SK-N-SH (cell line): ENCODE results near the gene GMNN. TPM values are rescaled to one million over a fixed set of nuclear protein-coding genes. Genes with fewer than 3 reads are reported as not detected.
"Not testable (repeated sequence)": the region's sequence is repeated elsewhere in the genome, so short reads cannot be mapped to it uniquely, and the experiment has no call there.

Source experiments
- CTCF ChIA-PET: fragments of 300-600, 350-600 bp; formaldehyde crosslinking; extraction: SDS; loops from one replicate; lab custom pipeline; 2021; lab: Yijun Ruan, JAX
- POLR2A ChIA-PET: fragments of 350-600 bp; sonication (Branson Sonifier 250); formaldehyde crosslinking; extraction: SDS; loops from one replicate; lab custom pipeline; 2020; ENCODE audit warnings: antibody characterized with exemption, inconsistent platforms; lab: Yijun Ruan, JAX
- DNase-seq: peaks from one replicate; pipeline ENCODE4 v3.0.0; 2012
- H2AFZ ChIP-seq: fragments of 200-600 bp; sonication (generic); 2 replicates; pipeline ENCODE4 v1.8.1; 2016; ENCODE audit warnings: antibody characterized with exemption, mild to moderate bottlenecking, low read depth
- H3F3A ChIP-seq: fragments of 200-600 bp; sonication (generic); replicated peaks from 2 replicates; pipeline ENCODE3; 2016; ENCODE audit warnings: antibody characterized with exemption, mild to moderate bottlenecking; ENCODE audit not compliant: insufficient read depth
- H3K27ac ChIP-seq, 2 experiments: fragments of 200-500 bp in 1 of 2; fragments of 200-600 bp in 1 of 2; sonication (Bioruptor generic) in 1 of 2; sonication (generic), shearing (Covaris generic) in 1 of 2; 2 replicates each; pipeline versions ENCODE4 v1.5.1 to v1.6.1; 2014 to 2016; ENCODE audit warnings: low read depth in 2 of 2, inconsistent platforms in 1 of 2, low read length in 1 of 2, mild to moderate bottlenecking in 1 of 2, mixed read lengths in 1 of 2
- H3K27me3 ChIP-seq: fragments of 200-600 bp; sonication (generic), shearing (Covaris generic); 2 replicates; pipeline ENCODE4 v1.6.1; 2016; ENCODE audit warnings: mixed run types; ENCODE audit not compliant: insufficient read depth
- H3K36me3 ChIP-seq, 2 experiments: fragments of 200-500 bp in 1 of 2; fragments of 200-600 bp in 1 of 2; sonication (Bioruptor generic) in 1 of 2; sonication (generic) in 1 of 2; replicated peaks in 1 of 2; 2 replicates each; pipeline versions ENCODE3 to v1.5.1; 2014 to 2016; ENCODE audit warnings: low read length in 1 of 2, mild to moderate bottlenecking in 1 of 2; ENCODE audit not compliant: insufficient read depth in 2 of 2, control insufficient read depth in 1 of 2
- H3K4me1 ChIP-seq, 2 experiments: fragments of 200-500 bp in 1 of 2; fragments of 200-600 bp in 1 of 2; sonication (Bioruptor generic) in 1 of 2; sonication (generic), shearing (Covaris generic) in 1 of 2; 2 replicates each; pipeline versions ENCODE4 v1.5.1 to v1.6.1; 2014 to 2016; ENCODE audit warnings: low read depth in 1 of 2, low read length in 1 of 2, mixed run types in 1 of 2; ENCODE audit not compliant: insufficient read depth in 2 of 2, control insufficient read depth in 1 of 2
- H3K4me2 ChIP-seq: fragments of 200-600 bp; sonication (generic), shearing (Covaris generic); 2 replicates; pipeline ENCODE4 v1.6.1; 2017; ENCODE audit warnings: mixed run types
- H3K4me3 ChIP-seq, 2 experiments: fragments of 200-500 bp in 1 of 2; fragments of 200-600 bp in 1 of 2; sonication (Bioruptor generic) in 1 of 2; sonication (generic), shearing (Covaris generic) in 1 of 2; 2 replicates each; pipeline versions ENCODE4 v1.5.1 to v1.8.1; 2014 to 2016; ENCODE audit warnings: low read depth in 2 of 2, inconsistent platforms in 1 of 2, low read length in 1 of 2, mild to moderate bottlenecking in 1 of 2, mixed read lengths in 1 of 2, moderate library complexity in 1 of 2
- H3K79me2 ChIP-seq: fragments of 200-600 bp; sonication (generic); 2 replicates; pipeline ENCODE4 v1.8.1; 2017; ENCODE audit warnings: mild to moderate bottlenecking; ENCODE audit not compliant: insufficient read depth
- H3K9ac ChIP-seq: fragments of 200-600 bp; sonication (generic); 2 replicates; pipeline ENCODE4 v1.6.1; 2017; ENCODE audit warnings: mixed run types
- H3K9me2 ChIP-seq: fragments of 200-600 bp; sonication (generic); 2 replicates; pipeline ENCODE4 v1.6.1; 2017; ENCODE audit warnings: mixed run types
- H3K9me3 ChIP-seq: fragments of 200-600 bp; sonication (generic); 2 replicates; pipeline ENCODE4 v1.6.1; 2017; ENCODE audit warnings: mixed run types, mild to moderate bottlenecking, moderate library complexity
- H4K20me1 ChIP-seq: fragments of 200-600 bp; sonication (generic); 2 replicates; pipeline ENCODE4 v1.6.1; 2017; ENCODE audit warnings: mild to moderate bottlenecking, mixed run types; ENCODE audit not compliant: insufficient read depth
- CHD2 ChIP-seq: fragments of 150-350 bp; IDR thresholded peaks from 2 replicates; pipeline ENCODE4 v1.6.1; 2018; ENCODE audit warnings: low read length; ENCODE audit not compliant: partially characterized antibody
- ELF1 ChIP-seq: IDR thresholded peaks from 2 replicates; pipeline ENCODE4 v1.4.0; 2012
- EZH2phosphoT487 ChIP-seq: fragments of 200-600 bp; sonication (generic); IDR thresholded peaks from 2 replicates; pipeline ENCODE4 v1.6.1; 2017; ENCODE audit warnings: low read depth, mixed run types, mild to moderate bottlenecking, antibody characterized with exemption, moderate library complexity, borderline replicate concordance
- FOXJ3 ChIP-seq: sonication (generic); formaldehyde crosslinking; IDR thresholded peaks from 2 replicates; pipeline ENCODE4 v1.5.1; 2020; ENCODE audit warnings: mild to moderate bottlenecking, missing genetic modification reagents
- GATA2 ChIP-seq: sonication (generic); formaldehyde crosslinking; IDR thresholded peaks from 2 replicates; pipeline ENCODE4 v1.5.0; 2020; ENCODE audit warnings: mild to moderate bottlenecking, missing genetic modification reagents
- MEF2A ChIP-seq: IDR thresholded peaks from 2 replicates; pipeline ENCODE4 v1.4.0; 2012; ENCODE audit warnings: low read depth, borderline replicate concordance
- NRF1 ChIP-seq: IDR thresholded peaks from 2 replicates; pipeline ENCODE4 v1.6.1; 2012; ENCODE audit warnings: low read depth, mild to moderate bottlenecking, low read length
- PBX3 ChIP-seq: IDR thresholded peaks from 2 replicates; pipeline ENCODE4; 2012
- POLR2AphosphoS5 ChIP-seq: IDR thresholded peaks from 2 replicates; pipeline ENCODE4 v1.6.1; 2012; ENCODE audit warnings: low read depth, low read length
- RAD21 ChIP-seq: IDR thresholded peaks from 2 replicates; pipeline ENCODE4 v1.6.1; 2012; ENCODE audit warnings: mild to moderate bottlenecking, low read length
- RXRA ChIP-seq: IDR thresholded peaks from 2 replicates; pipeline ENCODE4 v1.4.0; 2012; ENCODE audit warnings: low read depth, mild to moderate bottlenecking, borderline replicate concordance
- SIN3A ChIP-seq: IDR thresholded peaks from 2 replicates; pipeline ENCODE4 v1.6.1; 2012; ENCODE audit warnings: low read depth, mild to moderate bottlenecking, low read length, moderate library complexity, borderline replicate concordance
- SMC3 ChIP-seq: IDR thresholded peaks from 2 replicates; pipeline ENCODE4 v1.6.1; 2012; ENCODE audit warnings: low read depth, low read length, improper control_type of control experiment
- TAF1 ChIP-seq: IDR thresholded peaks from 2 replicates; pipeline ENCODE4 v1.6.1; 2012; ENCODE audit warnings: low read depth, mild to moderate bottlenecking, low read length, moderate library complexity, borderline replicate concordance
- TEAD4 ChIP-seq: IDR thresholded peaks from 2 replicates; pipeline ENCODE4 v1.4.0; 2012; ENCODE audit warnings: mild to moderate bottlenecking, borderline replicate concordance; ENCODE audit not compliant: insufficient read depth
- YY1 ChIP-seq: IDR thresholded peaks from 2 replicates; pipeline ENCODE4 v1.4.0; 2012; ENCODE audit warnings: low read depth, mild to moderate bottlenecking
- ZBTB33 ChIP-seq: IDR thresholded peaks from 2 replicates; pipeline ENCODE4 v1.4.0; 2012; ENCODE audit warnings: low read depth, borderline replicate concordance
- WGBS: methylation state at CpG from one replicate; pipeline ENCODE4 v1.1.6; 2017; ENCODE audit warnings: low lambda C conversion rate; 5-methylcytosine and 5-hydroxymethylcytosine counted together
- polyA plus RNA-seq, 3 experiments: library from polyadenylated mRNA; depleted of rRNA; stranded (reverse); fragments of >200 nt; gene quantifications; 2 replicates each; pipeline ENCODE4 v1.2.3, GENCODE V29; 2012

Gene GMNN
- polyA plus RNA-seq, 1 of the 3 experiments (the other 2 are of a cell fraction): 16.8 TPM

GRCh38 chr6:24752917-24753492, 21.7 kb upstream of the GMNN start:
- H3K79me2 ChIP-seq: no peaks in the 10 kb centered on the region
- no peak for DNase-seq
- H3K36me3 ChIP-seq: no peaks in the 10 kb centered on the region
- 95% methylated on average over 1 of the region's 1 CpG for WGBS
- H3K27ac ChIP-seq: no peak overlapping the region
- H3K9me2 ChIP-seq: no peaks in the 10 kb centered on the region
- no peaks in the 10 kb centered on the region for H4K20me1 ChIP-seq
- POLR2A ChIA-PET: no interaction called here
- H3K4me3 ChIP-seq: no peak overlapping the region
- CTCF ChIA-PET: interaction anchor here (1.0 kb wide), 1 partner anchor 13 kb away, joined by 3 read pairs; no protein-coding TSS in a partner anchor
- no peaks in the 10 kb centered on the region for H3K4me1 ChIP-seq
- no peaks in the 10 kb centered on the region for H3K9me3 ChIP-seq
- H3K27me3 ChIP-seq: no peaks in the 10 kb centered on the region
- TF ChIP-seq EZH2phosphoT487: no peak
- TF ChIP-seq SIN3A: no peak
- TF ChIP-seq ELF1: no peak
- TF ChIP-seq RXRA: no peak
- TF ChIP-seq NRF1: no peak
- H3K9ac ChIP-seq: no peak overlapping the region
- H2AFZ ChIP-seq: no peak overlapping the region
- H3K4me2 ChIP-seq: no peak overlapping the region
- no peaks in the 10 kb centered on the region for H3F3A ChIP-seq

DNA sequence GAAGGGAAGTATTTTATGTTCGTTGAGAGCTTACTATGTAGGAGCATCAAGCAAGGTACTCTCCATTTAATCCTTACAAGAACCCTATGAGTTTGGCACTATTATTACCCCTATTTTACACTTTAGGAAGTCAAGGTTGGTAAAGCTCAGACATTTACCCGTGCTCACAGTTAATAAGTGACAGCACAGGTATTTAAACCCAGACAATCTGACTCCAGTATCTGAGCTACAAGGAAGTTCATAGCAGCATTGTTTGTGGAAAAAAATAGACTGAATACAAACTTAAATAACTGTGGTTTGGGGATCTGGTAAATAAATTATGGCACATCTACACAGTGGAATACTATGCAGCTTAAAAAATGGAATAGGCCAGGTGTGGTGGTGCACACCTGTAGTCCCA, 21.2 kb upstream of the GMNN start:
- CTCF ChIA-PET: interaction anchor here (1.0 to 1.4 kb wide), 2 partner anchors 9 to 13 kb away, joined by 3 to 5 read pairs; no protein-coding TSS in a partner anchor
- no peaks in the 10 kb centered on the region for H3K36me3 ChIP-seq
- H3K27me3 ChIP-seq: no peaks in the 10 kb centered on the region
- H3K4me1 ChIP-seq: no peaks in the 10 kb centered on the region
- H3K79me2 ChIP-seq: no peaks in the 10 kb centered on the region
- no peak overlapping the region for H3K9ac ChIP-seq
- H3K27ac ChIP-seq: no peak overlapping the region
- H3F3A ChIP-seq: no peaks in the 10 kb centered on the region
- no peaks in the 10 kb centered on the region for H3K9me2 ChIP-seq
- H3K9me3 ChIP-seq: no peaks in the 10 kb centered on the region
- H3K4me2 ChIP-seq: no peak overlapping the region
- POLR2A ChIA-PET: no interaction called here
- TF ChIP-seq YY1 (no peak), GATA2 (CRISPR knock-in tag) (no peak), FOXJ3 (CRISPR knock-in tag) (no peak), SMC3 (no peak), ZBTB33 (no peak), POLR2AphosphoS5 (no peak), RXRA (no peak), PBX3 (no peak), MEF2A (no peak), RAD21 (no peak), NRF1 (no peak), SIN3A (no peak), TEAD4 (no peak), CHD2 (no peak), TAF1 (no peak)
- TF ChIP-seq, all 33 proteins: peak for 0
- H2AFZ ChIP-seq: no peak overlapping the region
- WGBS: 82% methylated on average over 2 of the region's 2 CpGs
- H4K20me1 ChIP-seq: no peaks in the 10 kb centered on the region
- H3K4me3 ChIP-seq: no peak overlapping the region
- no peak for DNase-seq

DNA sequence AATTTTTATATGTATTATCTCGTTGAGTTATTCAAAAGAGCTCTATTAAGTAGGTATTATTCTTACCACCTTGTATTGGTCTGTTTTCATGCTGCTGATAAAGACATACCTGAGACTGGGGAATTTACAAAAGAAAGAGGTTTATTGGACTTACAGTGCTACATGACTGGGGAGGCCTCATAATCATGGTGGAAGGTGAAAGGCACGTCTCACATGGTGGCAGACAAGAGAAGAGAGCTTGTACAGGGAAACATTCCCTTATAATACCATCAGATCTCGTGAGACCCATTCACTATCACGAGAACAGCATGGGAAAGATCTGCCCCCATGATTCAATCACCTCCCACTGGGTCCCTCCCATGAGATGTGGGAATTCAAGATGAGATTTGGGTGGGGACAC, 20.4 kb upstream of the GMNN start:
- H3K27ac ChIP-seq, POLR2A ChIA-PET, H3K4me2 ChIP-seq: not testable (repeated sequence)

More for the DNA sequence above, 20.4 kb upstream of the GMNN start:
- not testable (repeated sequence) for H3K9me2 ChIP-seq, H4K20me1 ChIP-seq, H2AFZ ChIP-seq, H3K79me2 ChIP-seq, H3K4me1 ChIP-seq, H3F3A ChIP-seq, H3K36me3 ChIP-seq, H3K9me3 ChIP-seq, H3K27me3 ChIP-seq, H3K9ac ChIP-seq, DNase-seq, H3K4me3 ChIP-seq
- WGBS: 73% methylated on average over 4 of the region's 4 CpGs
- CTCF ChIA-PET: interaction anchor here (1.4 kb wide), 1 partner anchor 10 kb away, joined by 5 read pairs; no protein-coding TSS in a partner anchor
